GM13976 (cell line): ENCODE results near the gene HTT.

Source experiments
- DNase-seq: peaks from one replicate; pipeline ENCODE4 v3.0.0; 2012; ENCODE audit warnings: low spot score
- CTCF ChIP-seq: IDR thresholded peaks from 2 replicates; pipeline ENCODE4 v1.5.1; 2012; ENCODE audit warnings: borderline replicate concordance, mild to moderate bottlenecking; ENCODE audit not compliant: insufficient read depth; ENCODE audit errors: extremely low read depth, missing control alignments, control extremely low read depth
- in situ Hi-C: fragments of 300-500 bp; cut with MboI; formaldehyde crosslinking; loops from one replicate; pipeline ENCODE4 v1.12.0; 2022; ENCODE audit warnings: low sequenced_read_pairs, mixed read lengths, inconsistent platforms; ENCODE audit not compliant: unreplicated experiment

The HTT gene

GRCh38 chr4:3179126-3179706, 104.7 kb downstream of the HTT start:
- DNase-seq: no peak
- TF ChIP-seq CTCF: no peak
- in situ Hi-C loops: no loop called here

- in situ Hi-C loops: no loop called here
- no peak for TF ChIP-seq CTCF
- no peak for DNase-seq
Measured at GRCh38 chr4:3183008-3183407, 108.5 kb downstream of the HTT start.

- in situ Hi-C loops: no loop called here
- TF ChIP-seq CTCF: no peak
- no peak for DNase-seq
Measured at GRCh38 chr4:3184725-3185124, 110.2 kb downstream of the HTT start.

GRCh38 chr4:3186609-3187008, 112.1 kb downstream of the HTT start:
- TF ChIP-seq CTCF: no peak
- in situ Hi-C loops: no loop called here
- no peak for DNase-seq

- no peak for DNase-seq
- in situ Hi-C loops: no loop called here
- TF ChIP-seq CTCF: no peak
Measured at GRCh38 chr4:3188118-3188517, 113.6 kb downstream of the HTT start.

- in situ Hi-C loops: no loop called here
- TF ChIP-seq CTCF: no peak
- no peak for DNase-seq
Measured at GRCh38 chr4:3189459-3189858, 115.0 kb downstream of the HTT start.

GRCh38 chr4:3190549-3190948, 116.1 kb downstream of the HTT start:
- no peak for TF ChIP-seq CTCF
- in situ Hi-C loops: no loop called here
- no peak for DNase-seq
